ENCODE data around the gene FAM221B.

FAM221B gene

GRCh38 chr9:35839926-35840325, 11.4 kb upstream of the FAM221B start:
- no peak for DNase-seq (ENCODE audit: extremely low spot score)
- TF ChIP-seq ZNF384 (IDR thresholded peaks at IDR 0.05) (no peak), ARNT (IDR thresholded peaks at IDR 0.05) (no peak), ELF4 (IDR thresholded peaks at IDR 0.05) (no peak), FOXA1 (IDR thresholded peaks at IDR 0.05) (no peak), FOXK2 (IDR thresholded peaks at IDR 0.05) (no peak), CTBP1 (IDR thresholded peaks at IDR 0.05; ENCODE audit: borderline replicate concordance) (no peak), BHLHE40 (IDR thresholded peaks at IDR 0.05; ENCODE audit: borderline replicate concordance) (no peak), HDGF (IDR thresholded peaks at IDR 0.05; ENCODE audit: borderline replicate concordance) (no peak), TARDBP (IDR thresholded peaks at IDR 0.05) (no peak), LEF1 (IDR thresholded peaks at IDR 0.05; ENCODE audit: borderline replicate concordance) (no peak), SP1 (IDR thresholded peaks at IDR 0.05) (no peak), L3MBTL2 (conservative IDR thresholded peaks at IDR 0.05) (no peak), SUZ12 (IDR thresholded peaks at IDR 0.05) (no peak), FOXM1 (IDR thresholded peaks at IDR 0.05; ENCODE audit: borderline replicate concordance) (no peak)
- TF ChIP-seq, protein P1, sequence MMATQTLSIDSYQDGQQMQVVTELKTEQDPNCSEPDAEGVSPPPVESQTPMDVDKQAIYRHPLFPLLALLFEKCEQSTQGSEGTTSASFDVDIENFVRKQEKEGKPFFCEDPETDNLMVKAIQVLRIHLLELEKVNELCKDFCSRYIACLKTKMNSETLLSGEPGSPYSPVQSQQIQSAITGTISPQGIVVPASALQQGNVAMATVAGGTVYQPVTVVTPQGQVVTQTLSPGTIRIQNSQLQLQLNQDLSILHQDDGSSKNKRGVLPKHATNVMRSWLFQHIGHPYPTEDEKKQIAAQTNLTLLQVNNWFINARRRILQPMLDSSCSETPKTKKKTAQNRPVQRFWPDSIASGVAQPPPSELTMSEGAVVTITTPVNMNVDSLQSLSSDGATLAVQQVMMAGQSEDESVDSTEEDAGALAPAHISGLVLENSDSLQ (IDR thresholded peaks at IDR 0.05) = no peak
- CTCF ChIA-PET = no interaction called here
- POLR2A ChIA-PET = no interaction called here

DNA sequence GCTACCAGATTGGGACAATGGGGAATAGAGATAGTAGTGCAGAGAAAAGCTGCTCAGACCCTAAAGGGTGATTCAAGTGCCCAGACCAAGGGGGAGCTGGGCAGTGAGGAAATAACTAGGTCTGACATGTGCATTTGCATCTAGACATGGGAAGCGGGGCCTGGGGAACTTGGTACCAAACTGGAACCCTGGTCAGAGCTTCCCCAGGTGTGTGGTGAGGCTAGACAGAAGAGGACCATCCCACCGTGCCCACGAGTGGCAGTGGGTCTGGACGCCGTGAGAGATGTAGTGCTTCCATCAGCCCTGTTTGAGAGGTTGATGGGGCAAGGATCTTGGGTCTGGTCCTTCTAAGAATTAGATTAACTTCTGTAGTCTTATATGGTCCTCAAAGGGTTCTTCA, 8.1 kb upstream of the FAM221B start:
- ChIA-PET CTCF (no interaction called here), POLR2A (no interaction called here)
- TF ChIP-seq CTBP1 (IDR thresholded peaks at IDR 0.05; ENCODE audit: borderline replicate concordance) = no peak
- no peak for TF ChIP-seq HDGF (IDR thresholded peaks at IDR 0.05; ENCODE audit: borderline replicate concordance)
- no peak for TF ChIP-seq ELF4 (IDR thresholded peaks at IDR 0.05)
- no peak for TF ChIP-seq LEF1 (IDR thresholded peaks at IDR 0.05; ENCODE audit: borderline replicate concordance)
- no peak for TF ChIP-seq SUZ12 (IDR thresholded peaks at IDR 0.05)
- no peak for TF ChIP-seq FOXA1 (IDR thresholded peaks at IDR 0.05)
- no peak for TF ChIP-seq ZNF384 (IDR thresholded peaks at IDR 0.05)
- no peak for TF ChIP-seq ARNT (IDR thresholded peaks at IDR 0.05)
- TF ChIP-seq BHLHE40 (IDR thresholded peaks at IDR 0.05; ENCODE audit: borderline replicate concordance) = no peak
- no peak for TF ChIP-seq NFRKB (IDR thresholded peaks at IDR 0.05)
- TF ChIP-seq FOXM1 (IDR thresholded peaks at IDR 0.05; ENCODE audit: borderline replicate concordance) = no peak
- TF ChIP-seq SP1 (IDR thresholded peaks at IDR 0.05) = no peak
- TF ChIP-seq TARDBP (IDR thresholded peaks at IDR 0.05) = no peak
- DNase-seq (ENCODE audit: extremely low spot score) = no peak

DNA sequence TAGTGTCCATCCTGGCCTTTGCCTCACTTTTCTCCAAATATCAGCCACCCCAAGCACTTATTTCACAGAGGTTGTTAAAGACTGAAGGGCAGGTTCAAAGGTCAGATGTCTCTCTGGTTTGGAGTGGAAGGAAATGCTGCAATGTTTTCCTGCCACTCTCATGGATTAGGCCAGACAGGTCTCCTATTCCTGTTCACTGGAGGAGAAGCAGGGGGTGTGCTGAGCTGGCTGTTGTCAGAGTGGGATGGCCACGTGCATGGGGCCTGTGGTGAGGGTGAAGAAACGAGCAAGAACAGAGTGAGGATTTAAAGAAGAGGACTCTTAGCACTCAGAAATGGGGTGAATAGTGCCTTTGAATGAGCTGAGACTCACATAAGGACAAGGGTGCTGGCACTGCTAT, 7.2 kb upstream of the FAM221B start:
- CTCF ChIA-PET = no interaction called here

GRCh38 chr9:35835216-35835632, 6.7 kb upstream of the FAM221B start:
- ChIA-PET POLR2A (no interaction called here), CTCF (no interaction called here)
- DNase-seq (ENCODE audit: extremely low spot score) = peak; percentile 49
- TF ChIP-seq L3MBTL2 (conservative IDR thresholded peaks at IDR 0.05) (no peak), FOXK2 (IDR thresholded peaks at IDR 0.05) (no peak), HDGF (IDR thresholded peaks at IDR 0.05; ENCODE audit: borderline replicate concordance) (no peak), SP1 (IDR thresholded peaks at IDR 0.05) (no peak), FOXM1 (IDR thresholded peaks at IDR 0.05; ENCODE audit: borderline replicate concordance) (no peak), ARNT (IDR thresholded peaks at IDR 0.05) (no peak), ELF4 (IDR thresholded peaks at IDR 0.05) (no peak), TARDBP (IDR thresholded peaks at IDR 0.05) (no peak)
- TF ChIP-seq, protein P1 (IDR thresholded peaks at IDR 0.05) = no peak

More for the DNA sequence above, 7.2 kb upstream of the FAM221B start:
- TF ChIP-seq FOXK2 (IDR thresholded peaks at IDR 0.05) (no peak), BHLHE40 (IDR thresholded peaks at IDR 0.05; ENCODE audit: borderline replicate concordance) (no peak), LEF1 (IDR thresholded peaks at IDR 0.05; ENCODE audit: borderline replicate concordance) (no peak)
- TF ChIP-seq, protein P1 (IDR thresholded peaks at IDR 0.05) = no peak
- POLR2A ChIA-PET = no interaction called here
- DNase-seq (ENCODE audit: extremely low spot score) = no peak

GRCh38 chr9:35834260-35835215, 6.0 kb upstream of the FAM221B start:
- TF ChIP-seq NFRKB (IDR thresholded peaks at IDR 0.05) = no peak
- no peak for TF ChIP-seq FOXM1 (IDR thresholded peaks at IDR 0.05; ENCODE audit: borderline replicate concordance)
- TF ChIP-seq FOXA1 (IDR thresholded peaks at IDR 0.05) = no peak
- TF ChIP-seq ARNT (IDR thresholded peaks at IDR 0.05) = no peak
- TF ChIP-seq HDGF (IDR thresholded peaks at IDR 0.05; ENCODE audit: borderline replicate concordance) = no peak
- no peak for TF ChIP-seq CTBP1 (IDR thresholded peaks at IDR 0.05; ENCODE audit: borderline replicate concordance)
- TF ChIP-seq L3MBTL2 (conservative IDR thresholded peaks at IDR 0.05) = no peak
- TF ChIP-seq ELF4 (IDR thresholded peaks at IDR 0.05) = no peak
- no peak for TF ChIP-seq ZNF384 (IDR thresholded peaks at IDR 0.05)
- TF ChIP-seq SP1 (IDR thresholded peaks at IDR 0.05) = no peak
- no peak for TF ChIP-seq FOXK2 (IDR thresholded peaks at IDR 0.05)
- no peak for TF ChIP-seq LEF1 (IDR thresholded peaks at IDR 0.05; ENCODE audit: borderline replicate concordance)
- TF ChIP-seq TARDBP (IDR thresholded peaks at IDR 0.05) = no peak
- no peak for DNase-seq (ENCODE audit: extremely low spot score)
- ChIA-PET POLR2A (no interaction called here), CTCF (interaction anchor here (0.6 kb wide), 1 partner anchor 72 kb away, joined by 7 read pairs; no protein-coding TSS in a partner anchor)

GRCh38 chr9:35832814-35833213, 4.3 kb upstream of the FAM221B start:
- CTCF ChIA-PET = no interaction called here

More at GRCh38 chr9:35832814-35833213, 4.3 kb upstream of the FAM221B start:
- DNase-seq (ENCODE audit: extremely low spot score) = no peak
- no peak for TF ChIP-seq HDGF (IDR thresholded peaks at IDR 0.05; ENCODE audit: borderline replicate concordance)
- TF ChIP-seq L3MBTL2 (conservative IDR thresholded peaks at IDR 0.05) = no peak
- no peak for TF ChIP-seq ARNT (IDR thresholded peaks at IDR 0.05)
- no peak for TF ChIP-seq ZNF384 (IDR thresholded peaks at IDR 0.05)
- TF ChIP-seq ELF4 (IDR thresholded peaks at IDR 0.05) = no peak
- no peak for TF ChIP-seq NFRKB (IDR thresholded peaks at IDR 0.05)
- TF ChIP-seq SUZ12 (IDR thresholded peaks at IDR 0.05) = no peak
- POLR2A ChIA-PET = interaction anchor here (0.9 to 1.6 kb wide), 2 partner anchors 19 kb away, joined by 3 to 4 read pairs; no protein-coding TSS in a partner anchor

All from HEK293T (cell line).